Fibroblast of the conjunctiva (primary cell): ENCODE data around the gene ITSN2.
A peak's percentile ranks its signal among the peaks of the same experiment; 100 is the strongest.

ENCODE experiments used
- DNase-seq: peaks from one replicate; pipeline ENCODE4 v3.0.0-alpha.2; 2010; ENCODE audit warnings: low read depth

Gene ITSN2

DNA sequence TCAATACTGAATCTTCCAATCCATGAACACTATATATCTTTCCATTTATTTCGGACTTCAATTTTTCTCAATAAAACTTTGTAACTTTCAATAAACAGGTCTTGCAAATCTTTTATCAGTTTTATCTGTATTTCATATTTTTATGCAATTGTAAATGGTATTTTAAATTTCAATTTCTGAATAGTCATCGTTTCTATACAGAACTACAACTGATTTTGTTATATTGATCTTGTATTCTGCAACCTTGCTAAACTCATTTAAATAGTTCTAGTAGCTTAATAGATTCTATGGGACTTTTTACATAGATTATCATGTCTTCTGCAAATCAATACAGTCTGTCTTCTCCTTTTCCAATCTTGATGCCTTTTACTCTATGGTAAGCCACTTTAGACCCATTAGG, 95.1 kb downstream of the ITSN2 start:
- no peak for DNase-seq

DNA sequence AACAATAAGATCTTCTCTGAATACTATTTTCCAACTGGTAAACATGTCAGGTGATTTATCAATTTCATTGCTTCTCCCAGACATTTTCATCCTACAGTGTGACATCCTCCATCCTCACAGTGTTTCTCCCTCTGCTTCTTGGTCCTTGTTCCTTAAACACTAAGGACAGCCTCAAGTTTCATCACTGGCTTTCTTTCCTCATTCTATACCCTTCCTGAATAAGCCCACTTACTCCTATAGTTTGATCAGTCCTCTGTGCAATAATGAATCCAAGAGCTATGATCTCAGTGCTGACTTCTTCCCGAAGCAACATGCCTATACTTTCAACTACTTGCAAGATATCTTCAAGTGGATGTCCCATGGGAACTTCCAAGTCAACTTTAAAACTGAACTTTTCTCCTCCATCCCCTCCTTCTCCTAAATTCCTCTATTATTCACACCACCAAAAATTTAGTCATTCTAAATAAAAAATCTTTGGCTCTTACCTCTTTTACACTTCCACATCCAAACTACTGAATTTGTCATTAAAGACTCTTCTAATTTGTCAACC, 97.8 kb downstream of the ITSN2 start:
- DNase-seq = peak; percentile 22

DNA sequence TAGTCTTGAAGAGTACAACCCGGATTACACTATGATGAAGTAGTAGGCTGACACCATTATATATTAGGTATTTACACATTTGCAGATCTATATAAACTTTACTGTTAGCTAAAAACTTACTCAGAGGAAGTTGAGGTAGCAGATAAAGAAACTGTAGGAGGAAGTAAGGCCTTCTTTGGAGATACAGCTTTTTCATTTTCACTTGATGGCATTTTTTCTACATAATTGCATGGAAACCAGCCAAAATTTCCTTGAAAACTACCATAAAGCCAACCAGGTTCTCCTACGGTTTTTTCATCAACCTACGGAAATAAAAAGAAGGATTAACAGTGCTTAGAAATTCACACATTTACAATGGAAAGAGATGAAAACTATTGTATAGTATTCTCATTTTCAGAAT, 98.9 kb downstream of the ITSN2 start:
- DNase-seq = no peak

DNA sequence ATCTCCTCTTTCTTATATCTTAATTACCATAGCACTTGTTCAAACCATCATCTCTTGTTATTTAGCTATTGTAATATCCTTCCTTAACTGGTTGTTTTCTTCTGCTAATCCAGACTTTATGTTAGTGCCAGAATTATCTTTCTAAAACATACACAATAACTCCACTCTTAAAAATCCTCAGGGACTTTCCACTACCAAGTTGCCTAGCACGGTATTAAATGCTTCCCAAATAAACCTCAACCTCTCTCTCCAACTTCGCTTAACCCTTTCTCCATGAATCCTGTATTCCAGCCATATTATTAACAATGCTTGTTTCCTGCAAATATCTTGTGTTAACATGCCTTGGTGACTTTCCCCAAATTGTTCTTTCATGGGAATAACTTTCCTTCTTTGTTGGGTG, 101.0 kb downstream of the ITSN2 start:
- no peak for DNase-seq

DNA sequence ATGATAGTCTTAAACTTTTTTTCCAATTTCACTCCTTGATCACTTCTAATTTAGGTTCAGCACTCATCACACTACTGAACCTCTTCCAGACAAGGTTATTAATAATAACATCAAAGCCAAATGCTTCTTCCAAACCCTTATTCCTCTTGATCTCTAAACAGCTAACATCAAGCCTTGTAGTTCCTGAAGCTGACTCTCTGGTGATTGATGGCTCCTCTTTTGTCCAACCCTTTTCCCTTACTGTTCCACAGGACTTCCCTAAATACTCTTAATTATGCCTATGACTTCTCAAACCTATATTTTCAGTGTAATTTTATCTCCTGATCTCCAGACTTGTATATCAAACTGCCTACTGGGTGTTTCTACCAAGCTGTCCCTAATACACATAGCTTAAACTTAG, 101.6 kb downstream of the ITSN2 start:
- DNase-seq = no peak

DNA sequence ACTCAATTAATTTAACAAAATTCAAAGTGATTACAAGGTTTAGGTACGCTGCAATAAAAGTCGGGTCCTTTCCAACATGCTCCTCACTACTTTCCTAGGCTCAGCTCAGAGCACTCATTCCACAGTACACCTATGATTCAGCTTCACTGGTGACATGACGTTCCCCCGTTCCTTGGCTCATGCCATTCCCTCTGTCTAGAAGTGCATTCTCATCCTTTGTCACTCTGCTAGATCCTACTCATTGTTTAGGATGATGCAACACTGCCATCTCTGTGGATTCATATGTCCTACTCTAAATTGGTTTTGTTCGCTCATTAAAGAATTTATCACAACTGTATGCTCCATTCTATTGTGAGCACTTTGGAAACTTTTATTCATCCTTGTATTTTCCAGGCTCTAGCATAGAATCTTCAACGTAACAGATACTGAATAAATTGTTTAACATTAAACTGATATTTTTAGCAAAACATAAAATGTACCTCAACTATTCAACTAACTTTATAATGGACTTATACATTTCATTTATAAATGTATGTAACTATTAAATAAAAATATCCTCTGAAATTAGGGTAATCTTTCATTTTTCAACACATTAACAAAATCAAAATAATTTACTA, 106.9 kb downstream of the ITSN2 start:
- no peak for DNase-seq

DNA sequence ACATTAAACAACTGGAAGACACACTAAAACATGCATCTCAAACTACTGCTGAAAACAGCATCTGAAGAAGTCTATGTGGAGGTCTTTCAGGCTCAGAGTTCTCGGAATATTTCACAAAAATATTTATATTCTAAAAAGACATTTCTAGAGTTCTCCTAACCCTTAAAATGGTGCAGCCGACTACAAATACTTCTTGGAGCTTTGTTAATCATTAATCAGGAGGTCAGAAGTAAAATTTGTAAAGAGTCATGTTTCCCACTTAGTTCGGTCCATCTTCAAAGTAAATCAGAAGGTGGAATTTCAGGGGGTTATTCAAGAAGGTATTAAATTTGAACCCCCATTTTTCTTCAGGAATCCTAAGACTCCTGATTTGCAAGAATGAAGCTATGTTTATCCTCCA, 112.7 kb downstream of the ITSN2 start:
- no peak for DNase-seq

DNA sequence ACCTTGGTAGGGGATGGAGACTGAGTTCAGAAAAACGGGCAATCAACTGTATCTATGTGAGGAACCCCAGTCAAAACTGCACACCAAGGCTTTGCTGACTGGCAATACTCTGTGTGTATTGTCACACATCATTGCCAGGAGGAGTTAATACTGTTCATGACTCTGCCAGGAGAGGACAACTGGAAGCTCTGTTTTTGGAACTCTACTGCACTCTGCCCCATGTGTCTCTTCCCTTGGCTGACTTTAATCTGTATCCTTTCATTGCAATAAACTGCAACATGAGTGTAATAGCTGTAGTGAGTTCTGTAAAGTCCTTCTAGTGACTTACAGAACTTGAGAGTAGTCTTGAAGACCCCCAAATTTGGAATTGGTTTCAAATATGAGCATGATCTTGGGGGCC, 113.2 kb downstream of the ITSN2 start:
- DNase-seq = no peak

DNA sequence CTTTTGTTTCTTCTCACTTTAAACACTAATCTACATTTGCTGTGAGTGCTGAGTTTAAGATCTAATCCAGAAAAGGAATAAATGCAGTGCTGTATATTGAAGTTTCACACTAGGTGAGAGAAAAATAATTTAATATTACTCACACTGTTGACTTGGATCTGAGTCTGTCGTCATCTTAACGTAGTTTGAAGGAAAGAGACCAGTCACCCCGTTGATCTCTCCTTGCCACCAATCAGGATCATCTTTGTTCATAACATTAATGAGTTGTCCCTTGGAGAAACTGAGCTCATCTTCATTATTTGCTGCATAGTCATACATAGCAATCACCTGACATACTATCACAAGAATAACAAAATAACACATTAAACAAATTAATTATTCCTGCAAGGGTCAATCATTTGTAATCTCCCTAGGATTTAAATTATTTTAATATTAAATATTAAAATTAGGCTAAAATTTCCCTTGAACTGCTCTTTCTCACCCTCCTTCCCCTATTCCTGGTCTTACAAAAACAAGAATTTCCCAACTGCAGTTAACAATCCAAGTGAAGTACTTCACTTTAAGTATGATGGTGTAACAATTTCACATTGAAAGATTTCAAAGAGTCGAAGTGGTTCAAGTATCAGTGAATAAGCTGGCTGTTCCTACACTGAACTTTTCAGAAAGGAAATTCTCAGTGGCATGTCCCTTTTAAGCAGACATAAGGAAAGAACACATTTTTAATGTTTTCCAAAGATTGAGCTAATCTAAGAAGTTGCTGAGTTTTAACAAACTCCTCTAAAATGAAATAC, 114.2 kb downstream of the ITSN2 start:
- DNase-seq = no peak

DNA sequence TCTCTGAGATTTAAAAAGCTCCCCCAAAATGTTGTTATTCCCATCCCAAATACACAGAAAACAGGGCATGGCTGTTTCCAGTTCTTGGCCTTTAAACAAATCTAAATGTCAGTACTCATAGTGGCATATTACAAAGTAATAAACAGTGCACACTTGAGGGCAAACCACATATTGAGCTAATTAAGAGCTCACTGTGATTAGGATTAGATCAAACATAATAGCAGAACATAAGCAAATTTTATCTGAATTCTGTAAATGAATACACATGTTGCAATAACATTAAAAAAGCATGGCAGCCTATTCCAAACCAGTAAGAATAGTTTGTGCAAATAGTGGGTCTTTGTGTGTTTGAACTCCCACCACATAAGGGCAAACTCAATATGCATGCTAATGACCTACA, 118.8 kb downstream of the ITSN2 start:
- no peak for DNase-seq

DNA sequence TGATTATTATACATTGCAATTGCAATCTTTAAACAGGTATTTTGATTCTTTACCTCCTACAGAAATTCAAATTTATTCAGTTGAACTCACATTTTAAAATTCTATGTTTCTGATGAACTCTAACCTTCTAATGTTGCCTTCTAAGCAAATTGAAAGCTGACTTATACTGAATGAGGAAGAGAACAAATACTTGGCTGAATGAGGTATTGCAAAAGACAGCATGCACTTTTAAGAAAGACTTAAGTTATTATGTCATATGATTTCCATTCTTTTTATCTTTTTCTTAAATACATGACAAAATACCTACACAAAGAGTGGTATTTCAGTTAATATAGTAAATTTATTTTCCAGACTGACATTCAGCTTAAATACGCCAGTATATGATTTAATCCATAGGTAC, 120.8 kb downstream of the ITSN2 start:
- DNase-seq = no peak

DNA sequence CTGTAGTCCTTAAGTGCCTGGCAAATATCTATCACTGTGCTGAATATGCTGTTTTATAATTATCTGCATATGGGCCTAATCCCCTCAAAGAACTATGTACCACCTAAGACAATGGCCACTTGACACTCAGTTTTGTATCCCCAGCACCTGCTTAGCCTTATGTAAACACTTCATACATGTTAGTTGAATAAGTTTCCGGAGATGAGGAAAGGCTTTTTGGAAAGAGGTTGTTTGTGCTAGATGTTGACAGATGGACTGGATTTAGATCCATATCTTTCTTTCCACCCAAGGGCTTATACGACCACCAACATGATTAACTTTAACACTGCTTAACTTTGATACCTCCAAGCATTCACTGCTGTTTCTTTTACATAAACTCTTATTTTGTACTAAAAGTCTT, 122.2 kb downstream of the ITSN2 start:
- DNase-seq = no peak

DNA sequence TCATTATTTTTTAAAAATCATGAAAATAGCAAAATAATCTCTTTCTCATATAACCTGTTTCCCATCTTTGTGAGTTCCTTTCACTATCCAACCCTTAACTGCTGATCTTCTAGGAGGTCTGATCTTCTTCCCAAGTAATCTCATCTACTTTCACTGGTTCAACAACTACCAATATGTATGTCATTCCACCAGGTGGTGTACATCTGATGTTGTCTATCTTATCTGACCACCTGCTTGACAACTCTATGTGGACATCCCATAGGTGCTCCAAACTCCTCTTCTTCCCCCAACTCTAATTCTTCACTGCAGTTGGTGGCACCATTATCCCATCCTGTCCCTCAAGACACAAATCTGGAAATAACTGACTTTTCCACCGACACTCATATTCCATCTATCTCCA, 123.0 kb downstream of the ITSN2 start:
- no peak for DNase-seq

DNA sequence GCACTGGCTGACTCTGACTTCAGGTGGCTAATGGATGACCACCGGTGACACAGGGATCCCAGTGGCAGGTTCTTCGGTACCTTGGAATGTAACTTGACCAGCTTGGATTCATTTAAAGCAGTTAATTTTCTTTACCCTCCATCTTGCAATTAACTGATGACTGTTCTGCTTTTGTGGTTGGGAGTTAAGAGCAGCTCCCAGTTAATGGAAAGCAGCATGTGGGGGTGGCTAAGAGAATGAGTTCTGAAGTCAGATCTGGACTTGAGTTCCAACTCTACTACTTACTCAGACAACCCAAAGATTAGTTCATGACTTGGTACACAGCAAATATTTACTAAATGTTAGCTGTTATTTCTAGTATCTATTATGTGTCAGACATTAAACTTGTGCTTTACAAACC, 127.0 kb downstream of the ITSN2 start:
- DNase-seq = no peak

DNA sequence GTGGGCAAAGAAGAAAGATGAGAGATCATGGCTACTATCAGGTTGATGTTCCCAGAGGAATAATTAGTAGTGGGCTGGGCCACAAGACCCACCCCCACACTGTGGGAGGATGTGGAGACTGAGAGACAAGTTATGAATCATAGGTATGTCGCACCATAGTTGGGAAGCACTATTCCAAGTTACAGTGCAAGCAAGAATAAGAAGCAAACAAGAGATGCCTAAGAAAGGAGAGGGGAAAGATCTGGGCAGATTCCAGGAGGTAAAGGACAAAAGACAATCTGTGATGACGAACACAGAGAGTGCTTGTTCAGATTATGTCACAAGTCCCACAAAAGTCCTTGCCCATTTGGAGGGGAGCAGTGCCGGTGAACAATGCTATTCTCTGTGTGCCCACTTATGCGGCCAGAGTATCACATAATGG, 128.9 kb downstream of the ITSN2 start:
- DNase-seq = no peak

DNA sequence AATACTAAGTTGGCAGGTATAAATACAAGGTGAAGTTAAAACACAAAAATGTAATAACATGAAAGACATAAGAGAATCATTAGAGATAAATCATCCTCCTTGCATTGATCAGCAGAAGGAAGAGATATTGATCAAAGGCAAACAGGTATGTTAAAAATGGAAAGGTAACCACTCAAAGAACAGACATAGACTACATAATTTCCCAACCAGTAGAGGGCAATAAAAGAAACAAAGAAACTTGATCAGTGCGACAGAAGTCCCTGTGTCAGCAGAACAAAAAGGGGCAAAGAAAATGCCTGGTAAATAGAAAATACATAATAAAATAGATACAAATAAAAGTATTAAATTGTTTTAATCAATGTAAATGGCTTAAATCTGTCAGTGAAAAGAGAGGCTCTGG, 131.9 kb downstream of the ITSN2 start:
- no peak for DNase-seq

DNA sequence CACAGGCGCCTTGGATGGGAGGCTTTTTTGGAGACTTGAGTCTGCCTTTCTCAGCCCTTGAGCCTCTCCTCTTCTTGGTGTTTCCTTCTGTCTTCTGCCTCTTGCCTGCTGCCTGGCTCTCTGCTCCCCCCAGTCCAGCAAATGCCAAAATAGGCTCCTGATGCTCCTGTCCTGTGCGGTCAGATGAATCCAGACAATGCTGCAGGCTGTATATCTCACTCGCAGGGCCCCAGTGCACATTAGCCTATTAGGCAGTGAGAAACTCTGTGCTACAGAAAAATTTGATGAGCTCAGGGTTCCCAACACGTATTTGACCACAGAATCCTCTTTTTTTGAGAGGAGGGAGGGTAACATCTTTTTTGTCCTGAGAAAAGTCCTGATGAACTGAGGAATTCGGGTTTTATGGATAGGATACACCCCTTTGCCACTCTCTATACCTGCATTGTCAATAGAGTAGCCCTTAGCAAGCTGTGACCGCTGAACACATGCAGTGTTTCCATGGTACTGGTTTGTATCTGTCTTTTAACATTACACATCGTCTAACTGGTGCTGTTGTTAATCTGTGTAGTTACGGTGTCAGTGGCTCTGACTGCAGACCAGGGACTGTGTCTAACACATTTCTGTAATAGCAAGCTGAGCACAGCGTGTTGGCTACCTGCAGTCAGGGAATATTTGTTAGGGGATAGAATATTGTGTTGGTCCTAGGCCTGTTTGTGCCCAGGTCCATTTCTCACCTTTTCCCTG, 134.7 kb downstream of the ITSN2 start:
- DNase-seq = no peak

DNA sequence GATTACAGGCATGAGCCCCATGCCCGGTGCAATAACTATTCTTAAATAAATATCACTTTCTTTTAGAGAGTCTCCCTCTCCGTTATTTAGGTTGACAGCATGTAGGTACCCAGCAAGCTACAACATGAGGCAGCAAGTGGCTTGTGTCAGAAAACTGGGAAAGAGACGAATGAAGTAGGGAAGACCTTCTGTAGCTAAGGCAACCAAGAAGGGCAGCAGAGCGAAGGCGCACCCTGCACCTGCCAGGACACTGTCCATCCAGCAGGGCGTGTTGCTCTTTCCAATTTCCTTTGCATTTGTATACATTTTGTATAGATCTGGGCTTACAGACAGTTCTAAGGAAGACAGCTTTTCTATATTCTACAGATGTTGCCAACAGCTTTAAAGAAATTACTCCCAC, 137.4 kb downstream of the ITSN2 start:
- DNase-seq = no peak

DNA sequence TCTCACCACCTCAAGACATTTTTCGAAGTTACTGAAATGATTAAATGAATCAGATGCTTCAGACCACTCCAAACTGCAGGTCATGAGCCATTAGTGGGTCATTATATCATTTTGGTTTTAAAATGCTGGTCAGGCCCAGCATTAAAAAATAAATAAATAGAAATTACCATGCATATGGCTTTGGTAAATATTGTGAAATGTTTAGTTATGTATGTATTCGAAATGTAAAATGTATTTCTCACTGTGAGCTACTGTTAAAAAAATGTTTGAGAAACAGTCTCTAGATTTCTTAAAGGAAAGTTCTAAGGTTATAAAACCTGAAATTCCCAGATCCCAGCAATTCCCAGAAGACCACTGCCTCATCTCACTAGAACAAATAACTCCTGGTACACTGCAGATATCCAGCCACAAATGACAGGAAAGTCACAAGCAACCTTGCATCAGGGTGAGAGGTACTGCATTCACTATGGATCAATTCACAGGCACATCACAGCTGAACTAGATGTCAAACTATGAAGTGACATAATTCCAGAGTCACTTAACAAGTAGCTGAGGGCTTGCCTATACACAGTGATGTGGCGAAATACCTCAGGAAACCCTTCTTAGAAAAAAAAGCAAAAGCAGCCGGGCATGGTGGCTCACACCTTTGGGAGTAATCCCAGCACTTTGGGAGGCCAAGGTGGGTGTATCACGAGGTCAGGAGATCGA, 138.8 kb downstream of the ITSN2 start:
- DNase-seq = no peak

DNA sequence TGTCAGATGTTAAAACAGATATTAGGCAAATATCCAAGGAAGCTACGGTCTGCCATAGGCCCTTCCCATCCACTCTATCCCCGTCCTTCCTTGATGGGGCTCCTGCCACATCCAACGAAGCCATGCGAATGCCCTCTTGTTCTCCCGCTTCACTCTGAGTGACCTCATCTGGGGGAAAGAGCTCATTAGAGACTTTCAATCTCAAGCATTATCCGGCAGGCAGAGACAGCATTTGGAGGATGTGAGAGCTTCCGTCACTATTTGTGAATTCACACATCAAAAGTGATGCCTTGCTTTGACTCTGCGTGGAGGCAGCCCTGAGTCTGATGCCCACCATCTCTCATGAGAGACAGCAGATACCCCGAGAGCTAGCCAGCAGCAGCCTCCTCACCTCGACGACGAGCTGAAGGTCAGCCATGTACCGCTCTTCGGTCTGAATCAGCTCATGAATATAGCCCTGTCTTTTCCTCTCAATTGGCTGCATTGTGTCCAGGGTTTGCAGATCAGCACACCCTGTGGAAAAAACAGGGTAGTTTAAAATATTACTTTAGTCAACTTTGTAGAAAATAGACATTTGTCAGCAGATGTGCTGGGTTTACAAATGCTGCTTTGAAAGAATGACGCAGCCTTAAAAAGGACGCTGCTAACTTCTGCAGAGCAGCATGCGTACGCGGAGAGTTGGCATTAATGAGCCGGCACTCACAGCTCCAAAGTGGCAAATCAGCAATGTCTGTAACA, 139.6 kb downstream of the ITSN2 start:
- no peak for DNase-seq

DNA sequence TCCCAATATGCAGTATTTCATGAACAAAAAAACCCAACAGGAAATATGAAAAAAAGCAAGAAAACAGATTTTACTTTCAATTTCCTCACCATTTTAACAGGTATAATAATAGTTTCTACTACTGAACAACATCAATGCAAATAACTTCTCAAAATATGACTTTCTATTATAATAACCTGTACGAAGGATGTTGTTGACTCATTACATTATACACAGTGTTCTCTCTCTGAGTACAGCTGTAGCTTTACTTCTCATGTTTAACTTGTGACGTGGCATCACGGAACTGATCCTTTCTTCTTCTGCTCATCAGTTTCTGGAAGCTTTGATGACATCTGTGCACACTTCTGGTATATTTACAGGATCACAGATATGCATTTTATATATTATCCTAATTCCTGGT, 145.5 kb downstream of the ITSN2 start:
- no peak for DNase-seq

DNA sequence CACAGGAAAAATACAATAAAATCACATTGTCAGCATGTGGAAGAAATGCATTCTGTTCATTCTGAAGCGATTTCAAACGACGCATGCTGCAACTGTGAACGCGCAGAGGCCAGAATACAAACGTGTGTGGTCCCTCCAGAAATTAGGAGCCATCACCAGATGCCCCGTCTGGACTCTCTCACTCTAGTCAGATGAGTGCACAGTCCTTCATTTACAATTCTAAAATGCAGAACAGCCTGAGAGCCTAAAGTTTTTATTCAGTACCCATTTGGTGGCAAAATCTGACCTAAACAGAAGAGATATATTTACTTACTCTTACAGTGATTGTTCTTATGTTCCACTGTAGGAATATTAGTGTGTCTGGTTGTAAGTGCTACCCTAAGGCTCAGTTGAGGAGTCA, 148.9 kb downstream of the ITSN2 start:
- DNase-seq = no peak
